GM18526 (cell line): ENCODE data around the gene KCNJ5.

Experiments used
- POLR2A ChIP-seq: IDR thresholded peaks from 3 replicates; pipeline ENCODE4 v1.6.1; 2011; ENCODE audit not compliant: insufficient read length; ENCODE audit errors: extremely low read depth

Gene KCNJ5

DNA sequence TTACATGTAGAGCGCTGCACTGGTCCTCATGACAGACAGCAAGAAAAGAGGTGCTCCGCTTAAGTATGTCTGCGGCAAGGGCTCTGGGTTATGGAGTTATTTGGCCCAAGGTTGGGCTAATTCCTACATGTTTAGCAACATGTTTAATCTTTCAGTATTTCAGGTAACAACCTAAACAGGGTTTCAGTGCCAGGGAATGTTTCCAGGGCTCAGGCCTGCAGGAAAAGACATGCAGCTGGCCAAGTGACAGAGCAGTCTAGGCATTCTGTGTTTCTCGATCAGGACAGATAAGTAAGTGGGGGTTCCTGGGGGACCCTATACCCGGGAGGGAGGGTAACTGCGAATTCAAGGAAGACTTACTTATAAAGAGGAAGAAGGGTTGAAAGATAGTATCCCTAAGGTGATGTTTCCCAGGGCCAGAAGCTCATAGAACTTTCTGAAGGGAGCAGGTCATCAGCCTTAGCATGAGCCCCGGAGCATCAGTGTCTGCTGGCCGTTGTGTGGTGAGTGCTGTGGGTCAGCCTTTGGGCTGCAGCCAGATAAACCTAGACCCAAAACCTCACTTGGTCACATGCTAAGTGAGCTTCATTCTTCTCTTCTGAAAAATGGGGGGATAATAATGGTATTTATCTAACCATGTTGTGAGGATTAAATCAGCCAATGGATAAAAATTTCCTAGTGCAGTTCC is 18.4 kb downstream of the KCNJ5 start:
- TF ChIP-seq POLR2A = no peak

DNA sequence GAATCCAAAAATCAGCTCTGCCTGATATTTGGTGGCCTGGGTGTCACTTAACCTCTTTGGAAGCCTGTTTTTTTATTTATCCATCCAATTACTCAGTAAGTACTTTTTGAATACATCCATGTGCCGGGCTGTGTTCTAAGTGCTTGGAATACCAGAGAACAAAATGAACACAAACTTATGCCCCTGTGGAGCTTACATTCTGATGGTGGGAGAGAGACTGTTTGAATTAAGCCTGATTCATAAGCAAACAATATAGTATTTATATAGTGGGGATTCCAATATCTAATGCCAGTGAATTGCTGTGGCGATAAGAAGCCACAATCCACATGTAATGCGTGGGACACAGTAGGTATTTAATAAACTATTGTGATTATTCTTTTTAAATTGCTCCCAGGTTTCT is 19.4 kb downstream of the KCNJ5 start:
- TF ChIP-seq POLR2A = no peak

DNA sequence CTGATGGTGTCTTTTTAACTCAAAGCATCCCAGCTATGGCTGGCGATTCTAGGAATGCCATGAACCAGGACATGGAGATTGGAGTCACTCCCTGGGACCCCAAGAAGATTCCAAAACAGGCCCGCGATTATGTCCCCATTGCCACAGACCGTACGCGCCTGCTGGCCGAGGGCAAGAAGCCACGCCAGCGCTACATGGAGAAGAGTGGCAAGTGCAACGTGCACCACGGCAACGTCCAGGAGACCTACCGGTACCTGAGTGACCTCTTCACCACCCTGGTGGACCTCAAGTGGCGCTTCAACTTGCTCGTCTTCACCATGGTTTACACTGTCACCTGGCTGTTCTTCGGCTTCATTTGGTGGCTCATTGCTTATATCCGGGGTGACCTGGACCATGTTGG is 20.1 kb downstream of the KCNJ5 start:
- TF ChIP-seq POLR2A = no peak

DNA sequence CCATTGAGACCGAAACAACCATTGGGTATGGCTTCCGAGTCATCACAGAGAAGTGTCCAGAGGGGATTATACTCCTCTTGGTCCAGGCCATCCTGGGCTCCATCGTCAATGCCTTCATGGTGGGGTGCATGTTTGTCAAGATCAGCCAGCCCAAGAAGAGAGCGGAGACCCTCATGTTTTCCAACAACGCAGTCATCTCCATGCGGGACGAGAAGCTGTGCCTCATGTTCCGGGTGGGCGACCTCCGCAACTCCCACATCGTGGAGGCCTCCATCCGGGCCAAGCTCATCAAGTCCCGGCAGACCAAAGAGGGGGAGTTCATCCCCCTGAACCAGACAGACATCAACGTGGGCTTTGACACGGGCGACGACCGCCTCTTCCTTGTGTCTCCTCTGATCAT is 20.5 kb downstream of the KCNJ5 start:
- TF ChIP-seq POLR2A = no peak

DNA sequence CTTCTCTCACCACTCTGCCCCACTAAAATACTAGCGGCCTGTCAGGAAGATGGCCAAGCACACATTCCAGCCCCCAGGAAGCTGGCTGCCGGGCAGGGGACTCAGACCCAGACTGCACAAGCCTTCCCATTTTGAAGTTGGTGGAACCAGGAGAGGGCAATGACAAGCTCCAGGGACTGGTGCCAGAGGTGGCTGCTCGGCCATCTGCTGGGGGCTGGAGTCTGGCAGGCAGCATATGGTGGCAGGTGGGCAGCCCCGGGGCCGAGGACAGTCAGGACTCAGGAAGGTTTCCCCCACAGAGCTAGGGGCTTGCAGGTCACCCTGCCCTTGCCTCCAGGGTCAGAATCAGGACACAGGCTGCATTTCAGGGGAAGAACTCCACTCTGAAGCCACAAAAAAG is 22.6 kb downstream of the KCNJ5 start:
- TF ChIP-seq POLR2A = no peak

DNA sequence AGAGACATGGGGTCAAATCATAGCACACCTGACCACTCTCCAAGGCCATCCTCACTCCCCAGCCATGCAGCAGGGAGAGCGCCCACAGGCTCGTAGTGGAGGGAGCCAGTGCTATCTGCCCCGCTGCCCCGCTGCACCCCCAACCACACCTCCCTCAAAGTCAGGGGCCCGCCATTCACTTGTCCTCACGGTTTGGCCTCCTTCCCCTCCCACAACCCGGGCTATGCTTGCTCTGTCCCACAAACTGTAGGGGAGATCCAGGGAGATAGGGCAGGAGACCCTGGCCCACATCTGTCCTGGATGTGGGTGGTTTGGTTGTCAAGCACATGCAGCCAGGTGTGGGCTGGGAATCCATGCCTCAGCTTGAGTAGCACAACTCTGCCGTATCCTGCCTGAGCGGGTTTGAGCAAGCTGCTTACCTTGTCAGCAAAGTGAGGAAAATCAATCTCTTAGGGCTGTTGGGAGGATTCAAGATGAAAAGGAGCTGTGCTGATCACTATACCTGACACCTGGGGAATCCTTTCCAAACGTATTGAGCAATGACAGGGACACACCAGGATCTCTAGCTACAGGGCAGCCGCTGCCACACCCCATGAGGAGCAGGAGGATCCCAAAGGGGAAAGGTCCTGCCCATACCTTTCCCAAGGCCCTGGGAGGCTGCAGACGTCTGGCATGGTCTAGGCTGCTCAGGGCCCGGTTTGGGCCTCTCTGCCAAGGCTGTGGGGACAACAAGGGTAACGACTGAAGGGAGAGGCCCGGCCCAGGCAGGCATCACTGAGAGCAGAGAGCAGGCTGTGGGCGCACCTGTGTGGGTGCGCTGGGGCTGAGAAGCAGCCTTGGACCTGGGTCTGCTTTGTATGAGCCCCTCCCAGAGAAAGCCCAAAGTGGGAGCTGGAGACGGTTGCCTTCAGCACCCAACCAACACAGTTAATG is 23.3 kb downstream of the KCNJ5 start:
- no peak for TF ChIP-seq POLR2A

DNA sequence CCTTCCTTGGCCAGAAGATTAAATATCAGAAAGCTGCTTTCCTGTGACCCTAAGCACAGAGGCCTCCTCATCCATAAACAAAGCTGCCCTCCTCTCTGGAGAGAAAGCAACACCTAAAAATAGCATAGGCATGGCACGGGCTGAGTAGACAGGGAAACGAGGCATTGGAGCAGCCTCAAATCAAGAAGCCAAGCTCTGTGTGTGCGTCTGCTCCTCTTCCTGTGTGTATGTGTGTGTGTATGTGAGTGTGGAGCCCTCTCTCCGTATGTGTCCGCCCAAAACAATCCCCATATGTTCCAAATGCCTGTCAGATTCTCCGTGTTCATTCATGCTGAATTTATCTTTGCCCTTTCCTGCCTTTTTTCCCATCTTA is 24.0 kb downstream of the KCNJ5 start:
- no peak for TF ChIP-seq POLR2A

DNA sequence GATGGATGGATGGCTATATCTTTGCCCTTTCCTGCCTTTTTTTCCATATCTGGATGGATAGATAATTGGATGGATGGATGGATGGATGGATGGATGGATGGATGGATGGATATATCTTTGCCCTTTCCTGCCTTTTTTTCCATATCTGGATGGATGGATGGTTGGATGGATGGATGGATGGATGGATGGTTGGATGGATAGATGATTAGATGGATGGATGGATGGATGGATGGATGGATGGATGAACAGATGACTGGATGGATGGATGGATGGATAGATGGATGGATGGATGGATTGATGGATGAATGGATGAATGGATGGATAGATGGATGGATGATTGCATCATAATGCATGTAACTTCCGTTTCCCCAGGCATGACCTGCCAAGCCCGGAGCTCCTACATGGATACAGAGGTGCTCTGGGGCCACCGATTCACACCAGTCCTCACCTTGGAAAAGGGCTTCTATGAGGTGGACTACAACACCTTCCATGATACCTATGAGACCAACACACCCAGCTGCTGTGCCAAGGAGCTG is 24.9 kb downstream of the KCNJ5 start:
- TF ChIP-seq POLR2A = no peak

DNA sequence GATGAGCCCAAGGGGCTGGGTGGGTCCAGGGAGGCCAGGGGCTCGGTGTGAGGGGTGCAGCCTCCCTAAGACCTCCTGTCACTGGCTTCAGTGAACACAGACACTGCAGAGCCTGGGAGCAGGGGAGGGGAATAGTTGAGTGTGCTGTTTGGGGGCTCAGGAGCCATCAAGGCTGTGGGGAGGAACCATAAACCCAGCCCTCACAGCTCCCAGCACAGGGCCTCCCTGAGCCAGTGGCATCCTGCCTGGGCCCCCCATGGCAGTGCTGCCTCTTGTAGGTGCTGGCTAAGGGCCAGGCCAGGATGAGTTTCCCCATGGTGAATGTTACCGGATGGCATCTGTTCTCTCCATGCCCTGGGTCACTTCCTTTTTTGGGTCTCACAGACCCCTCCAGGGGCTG is 25.5 kb downstream of the KCNJ5 start:
- TF ChIP-seq POLR2A = no peak

DNA sequence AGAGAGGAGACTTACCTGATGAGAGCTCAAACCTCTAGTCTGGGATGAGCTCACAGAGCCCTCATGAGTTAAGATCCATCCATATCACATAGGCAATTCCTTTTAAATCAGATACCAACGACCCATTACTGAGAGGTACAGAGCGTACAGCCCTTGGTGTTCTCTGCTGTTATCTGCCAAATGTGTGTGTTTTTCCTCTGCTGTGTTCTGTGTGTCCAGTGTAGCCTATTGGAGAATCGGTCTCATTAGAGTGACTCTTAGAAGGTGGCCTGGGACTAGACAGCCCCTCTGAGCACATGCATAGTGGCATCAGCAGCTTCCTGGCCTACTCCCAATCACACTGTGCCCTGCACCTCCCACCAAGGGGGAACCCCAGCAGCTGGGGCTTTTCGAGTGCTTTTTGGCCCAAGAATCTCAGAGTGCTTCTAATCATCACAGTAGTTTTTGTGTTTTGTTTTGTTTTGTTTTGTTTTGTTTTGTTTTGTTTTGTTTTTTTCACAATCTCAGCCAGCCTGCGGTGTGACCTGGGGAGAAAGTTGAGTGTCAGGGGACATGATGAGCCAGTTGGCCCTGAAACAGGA is 26.1 kb downstream of the KCNJ5 start:
- no peak for TF ChIP-seq POLR2A

DNA sequence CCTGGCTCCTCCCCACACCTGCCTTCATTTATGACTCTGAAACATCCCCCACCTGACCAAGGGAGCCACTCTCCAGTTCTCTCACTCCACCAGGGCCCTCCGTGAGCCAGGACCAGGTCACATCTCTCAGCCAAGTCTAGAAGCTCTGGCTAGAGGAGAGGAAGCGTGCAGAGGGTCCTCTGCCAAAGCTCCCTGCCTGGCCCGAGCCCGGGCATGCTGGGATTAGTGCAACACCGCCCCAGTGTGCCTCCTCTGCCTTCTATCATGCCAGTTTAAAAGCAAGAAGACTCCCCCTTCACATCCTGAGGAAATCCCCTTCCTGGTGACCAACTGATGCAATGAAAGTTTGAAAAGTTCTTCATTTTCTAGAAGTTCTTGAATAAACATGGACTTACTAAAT is 28.1 kb downstream of the KCNJ5 start:
- no peak for TF ChIP-seq POLR2A

DNA sequence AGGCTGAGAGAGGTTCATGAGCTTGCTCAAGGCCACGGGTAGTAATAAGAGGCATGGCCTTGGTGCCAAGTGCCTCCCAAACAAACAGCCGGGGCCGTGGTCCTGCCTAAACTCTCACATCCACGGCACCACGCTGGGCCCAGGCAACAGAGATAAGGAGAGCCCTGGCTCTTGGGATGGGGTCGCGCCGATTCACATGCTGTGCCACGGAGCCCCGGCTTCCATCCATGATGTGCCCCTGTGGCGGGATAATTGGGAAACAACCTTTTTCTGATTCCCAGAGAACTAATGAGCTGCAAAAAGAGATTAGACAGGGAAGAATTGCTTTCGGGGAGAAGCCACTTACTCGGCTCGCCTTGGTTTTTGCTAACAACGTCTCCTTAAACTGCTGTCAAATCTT is 29.5 kb downstream of the KCNJ5 start:
- TF ChIP-seq POLR2A = no peak

DNA sequence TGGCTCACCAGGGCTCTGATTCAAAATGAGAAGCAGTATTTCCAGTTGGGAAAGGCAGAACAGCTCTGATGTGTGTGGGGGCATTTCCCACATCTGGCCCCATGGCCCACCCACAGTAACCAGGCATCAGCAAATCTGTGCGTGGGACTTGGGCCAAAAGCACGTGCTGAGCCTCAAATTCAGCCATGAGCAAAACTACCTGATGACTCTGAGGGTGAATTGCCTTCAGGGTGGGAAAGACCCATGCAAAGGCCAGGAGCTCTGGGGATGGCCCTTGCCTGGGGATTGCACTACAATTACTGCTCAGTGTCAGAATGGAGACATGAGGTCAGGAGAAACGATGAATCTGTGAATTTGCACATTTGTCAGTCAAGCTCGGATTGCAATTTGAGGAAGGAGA is 30.6 kb downstream of the KCNJ5 start:
- no peak for TF ChIP-seq POLR2A

DNA sequence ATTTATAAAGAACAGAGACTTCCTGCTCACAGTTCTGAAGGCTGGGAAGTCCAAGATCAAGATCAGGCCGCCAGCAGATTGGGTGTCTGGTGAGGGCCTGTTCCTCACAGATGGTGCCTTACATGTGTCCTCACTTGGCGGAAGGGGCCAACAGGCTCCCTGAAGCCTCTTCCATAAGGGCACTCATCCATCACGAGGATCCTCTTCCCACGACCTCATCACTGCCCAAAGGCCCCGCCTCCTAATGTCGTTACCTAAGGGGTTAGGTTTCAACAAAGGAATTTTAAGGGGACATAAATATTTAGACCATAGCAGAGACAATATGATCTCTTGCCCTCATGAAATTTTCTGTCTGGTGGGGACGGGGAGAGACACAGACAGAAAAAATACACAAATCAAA is 32.9 kb downstream of the KCNJ5 start:
- TF ChIP-seq POLR2A = no peak

DNA sequence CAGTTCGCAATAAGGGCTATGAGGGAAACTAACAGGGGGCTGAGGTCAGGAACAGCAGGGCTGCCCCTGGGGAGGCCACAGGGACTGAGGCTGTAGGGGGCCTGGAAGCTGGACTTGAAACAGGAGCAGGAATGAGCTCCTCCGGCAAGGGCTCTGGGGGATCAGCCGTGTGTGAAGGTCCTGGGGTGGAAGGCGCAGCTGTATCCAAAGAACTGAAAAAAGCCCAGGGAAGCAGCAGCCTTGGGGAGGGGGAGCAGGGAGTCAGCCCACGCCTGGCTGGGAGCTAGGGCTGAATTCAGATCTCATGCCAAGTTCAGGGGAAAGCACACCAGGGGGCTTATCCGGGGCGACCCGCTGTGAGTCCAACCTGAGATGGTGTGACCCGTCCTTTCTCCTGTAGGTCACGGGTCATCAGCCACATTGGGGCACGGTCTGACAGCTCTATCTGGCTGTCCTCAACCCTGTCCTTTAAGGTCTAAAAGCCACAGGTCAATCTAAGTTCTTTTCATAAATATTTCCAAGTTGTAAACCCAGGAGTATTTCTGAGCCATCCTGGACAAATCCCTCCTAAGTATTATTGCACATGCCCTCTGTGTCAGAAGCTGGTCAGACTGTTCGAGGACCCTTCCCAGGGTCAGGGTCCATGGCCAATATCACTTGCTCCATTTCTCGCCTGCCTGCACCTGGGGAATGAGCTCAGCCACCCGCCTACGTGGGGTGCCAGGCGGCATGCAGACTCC is 33.5 kb downstream of the KCNJ5 start:
- no peak for TF ChIP-seq POLR2A
